Measurements from ENCODE around the gene ITM2C.
A peak's percentile ranks its signal among the peaks of the same experiment; 100 is the strongest.

ITM2C gene

GRCh38 chr2:230852113-230852512, 12.6 kb upstream of the ITM2C start:
- DNase-seq: no peak

- DNase-seq: no peak
These were observed 3.0 kb upstream of the ITM2C start for GRCh38 chr2:230861552-230862255.

- no peak for DNase-seq
These were observed 2.5 kb upstream of the ITM2C start for GRCh38 chr2:230862292-230862691.

GRCh38 chr2:230863031-230863430, 1.7 kb upstream of the ITM2C start:
- no peak for DNase-seq

- no peak for DNase-seq
These were observed 1.2 kb upstream of the ITM2C start for GRCh38 chr2:230863442-230864121.

GRCh38 chr2:230864122-230864604, 579 bp upstream of the ITM2C start:
- DNase-seq: no peak

GRCh38 chr2:230865307-230865765, 594 bp downstream of the ITM2C start:
- DNase-seq: peak in 1 of 2 donors; percentile 16

GRCh38 chr2:230865766-230866755, 1.3 kb downstream of the ITM2C start:
- peak in 1 of 2 donors; percentile 35 for DNase-seq

GRCh38 chr2:230866756-230867523, 2.2 kb downstream of the ITM2C start:
- peak; percentile 76 to 79 for DNase-seq

- no peak for DNase-seq
These were observed 3.6 kb downstream of the ITM2C start for GRCh38 chr2:230868161-230868946.

- no peak for DNase-seq
These were observed 4.5 kb downstream of the ITM2C start for GRCh38 chr2:230868947-230869913.

- DNase-seq: no peak
These were observed 5.3 kb downstream of the ITM2C start for GRCh38 chr2:230869914-230870543.

GRCh38 chr2:230870544-230871360, 6.0 kb downstream of the ITM2C start:
- no peak for DNase-seq

- no peak for DNase-seq
These were observed 6.8 kb downstream of the ITM2C start for GRCh38 chr2:230871361-230872150.

GRCh38 chr2:230872151-230872967, 7.6 kb downstream of the ITM2C start:
- no peak for DNase-seq

GRCh38 chr2:230872968-230873660, 8.4 kb downstream of the ITM2C start:
- DNase-seq: no peak

Data from CD4-positive, alpha-beta T cell treated with Interferon alpha-2 for 1 hour (primary cell).